OCI-LY1 (cell line): ENCODE results near the gene IL11.

Experiments
- H2AFZ ChIP-seq: fragments of 200-600 bp; sonication (generic), shearing (Covaris generic); 2 replicates; pipeline ENCODE4 v1.6.0; 2014; ENCODE audit warnings: antibody characterized with exemption, mild to moderate bottlenecking, low read length
- H3F3A ChIP-seq: fragments of 200-600 bp; sonication (generic), shearing (Covaris generic); 2 replicates; pipeline ENCODE4 v1.6.0; 2014; ENCODE audit warnings: mild to moderate bottlenecking, antibody characterized with exemption, low read length, moderate library complexity; ENCODE audit not compliant: insufficient read depth
- H3K27ac ChIP-seq: fragments of 200-600 bp; sonication (generic); 2 replicates; pipeline ENCODE4 v1.5.1; 2014; ENCODE audit warnings: low read length, mixed run types, mild to moderate bottlenecking, low read depth; ENCODE audit not compliant: poor library complexity, severe bottlenecking
- H3K27me3 ChIP-seq: fragments of 200-600 bp; sonication (generic); 2 replicates; pipeline ENCODE4 v1.6.0; 2014; ENCODE audit warnings: antibody characterized with exemption, mild to moderate bottlenecking, low read length, moderate library complexity; ENCODE audit not compliant: insufficient read depth
- H3K36me3 ChIP-seq: fragments of 200-600 bp; sonication (generic); 2 replicates; pipeline ENCODE4 v1.6.1; 2014; ENCODE audit warnings: mild to moderate bottlenecking, antibody characterized with exemption, low read length, moderate library complexity, mixed read lengths; ENCODE audit not compliant: insufficient read depth
- H3K4me1 ChIP-seq: fragments of 200-600 bp; sonication (generic); 2 replicates; pipeline ENCODE4 v1.5.1; 2014; ENCODE audit warnings: mild to moderate bottlenecking, low read length, moderate library complexity; ENCODE audit not compliant: insufficient read depth, severe bottlenecking
- H3K4me2 ChIP-seq: fragments of 200-600 bp; sonication (generic), shearing (Covaris generic); 2 replicates; pipeline ENCODE4 v1.6.1; 2014; ENCODE audit warnings: low read length
- H3K4me3 ChIP-seq: fragments of 200-600 bp; sonication (generic); 2 replicates; pipeline ENCODE4 v1.5.1; 2014; ENCODE audit warnings: low read length, low read depth, mild to moderate bottlenecking, mixed read lengths; ENCODE audit not compliant: poor library complexity, severe bottlenecking
- H3K79me2 ChIP-seq: fragments of 200-600 bp; shearing (Covaris generic); 2 replicates; pipeline ENCODE4 v1.6.1; 2016; ENCODE audit warnings: mixed run types, low read length, mixed read lengths; ENCODE audit not compliant: insufficient read depth
- H3K9ac ChIP-seq: fragments of 200-600 bp; sonication (generic), shearing (Covaris generic); 2 replicates; pipeline ENCODE4 v1.6.1; 2014; ENCODE audit warnings: mild to moderate bottlenecking, low read length, mixed read lengths
- H3K9me2 ChIP-seq: fragments of 200-600 bp; sonication (generic), shearing (Covaris generic); 2 replicates; pipeline ENCODE4 v1.6.1; 2014; ENCODE audit warnings: low read depth, mild to moderate bottlenecking, low read length, mixed read lengths
- H3K9me3 ChIP-seq: fragments of 200-600 bp; shearing (Covaris generic); 2 replicates; pipeline ENCODE4 v1.6.1; 2014; ENCODE audit warnings: low read length, mixed read lengths
- H4K20me1 ChIP-seq: fragments of 200-600 bp; sonication (generic), shearing (Covaris generic); 2 replicates; pipeline ENCODE4 v1.6.0; 2016; ENCODE audit warnings: mild to moderate bottlenecking, low read length; ENCODE audit not compliant: insufficient read depth
- CTCF ChIP-seq: fragments of 200-600 bp; sonication (generic), shearing (Covaris generic); IDR thresholded peaks from 2 replicates; pipeline ENCODE4 v1.5.1; 2017; ENCODE audit warnings: mild to moderate bottlenecking, antibody characterized with exemption, low read length, moderate library complexity, mixed read lengths
- EZH2 ChIP-seq: fragments of 200-600 bp; sonication (generic), shearing (Covaris generic); IDR thresholded peaks from 2 replicates; pipeline ENCODE4 v1.8.0; 2017; ENCODE audit warnings: borderline replicate concordance, mixed run types, mild to moderate bottlenecking, antibody characterized with exemption, low read length, moderate library complexity, mixed read lengths

The IL11 gene

GRCh38 chr19:55391702-55392615 lies 21.7 kb upstream of the IL11 start:
- TF ChIP-seq CTCF (no peak), EZH2 (no peak)
- Histone ChIP-seq H4K20me1 (no peaks in the 10 kb centered on the region), H3K36me3 (peaks cover 41% of the 10 kb centered on the region), H3K9ac (no peak overlapping the region), H3K4me1 (peaks cover 25% of the 10 kb centered on the region), H3K9me2 (no peaks in the 10 kb centered on the region), H3K4me3 (no peak overlapping the region), H3K9me3 (no peaks in the 10 kb centered on the region), H3K4me2 (no peak overlapping the region), H2AFZ (no peak overlapping the region), H3K79me2 (no peaks in the 10 kb centered on the region), H3K27ac (no peak overlapping the region), H3K27me3 (no peaks in the 10 kb centered on the region), H3F3A (no peaks in the 10 kb centered on the region)

- H3F3A ChIP-seq: no peaks in the 10 kb centered on the region
- H3K79me2 ChIP-seq: no peaks in the 10 kb centered on the region
- no peak for TF ChIP-seq EZH2
- TF ChIP-seq CTCF: no peak
- no peak overlapping the region for H3K4me3 ChIP-seq
- no peaks in the 10 kb centered on the region for H4K20me1 ChIP-seq
- H3K9me3 ChIP-seq: no peaks in the 10 kb centered on the region
- H3K4me1 ChIP-seq: peaks cover 31% of the 10 kb centered on the region
- H3K27me3 ChIP-seq: no peaks in the 10 kb centered on the region
- H3K36me3 ChIP-seq: peaks cover 48% of the 10 kb centered on the region
- no peaks in the 10 kb centered on the region for H3K9me2 ChIP-seq
- H2AFZ ChIP-seq: no peak overlapping the region
- H3K27ac ChIP-seq: no peak overlapping the region
- no peak overlapping the region for H3K4me2 ChIP-seq
- H3K9ac ChIP-seq: no peak overlapping the region
Measured at GRCh38 chr19:55391191-55391670, 21.0 kb upstream of the IL11 start.

GRCh38 chr19:55390461-55390880 lies 20.2 kb upstream of the IL11 start:
- H2AFZ ChIP-seq: no peak overlapping the region
- peaks cover 31% of the 10 kb centered on the region for H3K4me1 ChIP-seq
- H3K4me3 ChIP-seq: no peak overlapping the region
- no peaks in the 10 kb centered on the region for H3F3A ChIP-seq
- no peaks in the 10 kb centered on the region for H3K79me2 ChIP-seq
- H3K27me3 ChIP-seq: no peaks in the 10 kb centered on the region
- H4K20me1 ChIP-seq: no peaks in the 10 kb centered on the region
- no peak overlapping the region for H3K4me2 ChIP-seq
- no peaks in the 10 kb centered on the region for H3K9me2 ChIP-seq
- TF ChIP-seq EZH2: no peak
- no peak for TF ChIP-seq CTCF
- H3K36me3 ChIP-seq: peaks cover 52% of the 10 kb centered on the region
- H3K27ac ChIP-seq: no peak overlapping the region
- no peak overlapping the region for H3K9ac ChIP-seq
- H3K9me3 ChIP-seq: no peaks in the 10 kb centered on the region
